ENCODE measurements around the gene CCDC148. TPM values are rescaled to one million over a fixed set of nuclear protein-coding genes. Genes with fewer than 3 reads are reported as not detected.
A peak's percentile ranks its signal among the peaks of the same experiment; 100 is the strongest.
"Not testable (repeated sequence)": the region's sequence is repeated elsewhere in the genome, so short reads cannot be mapped to it uniquely, and the experiment has no call there.

CCDC148 gene
- total RNA-seq, 1 experiment from 2014 or later: 0.49 TPM

DNA sequence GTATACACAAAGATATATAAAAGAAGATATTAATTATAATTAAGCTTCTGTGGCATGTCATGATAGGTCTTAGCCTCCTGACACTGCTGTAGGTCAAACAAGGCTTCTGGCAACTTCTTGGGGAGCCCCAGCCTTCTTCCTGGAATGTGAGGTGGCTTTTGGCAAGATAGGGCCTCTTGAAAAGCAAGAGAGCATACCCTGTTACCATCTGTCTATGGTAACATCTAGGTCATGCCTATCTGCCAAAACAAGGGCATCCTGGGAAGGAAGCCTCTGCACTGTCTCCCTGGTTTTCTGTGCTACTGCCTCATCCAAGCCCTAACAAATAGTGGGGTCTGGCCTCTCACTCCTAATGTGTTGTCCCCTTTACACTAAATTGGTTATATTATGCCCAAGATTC is 70.9 kb downstream of the CCDC148 start:
- no peaks in the 10 kb centered on the region for H3K9me3 ChIP-seq (replicated peaks)
- H3K36me3 ChIP-seq: no peaks in the 10 kb centered on the region
- DNase-seq: no peak
- H3K4me1 ChIP-seq: no peaks in the 10 kb centered on the region
- H3K4me3 ChIP-seq: no peak overlapping the region
- no peak overlapping the region for H3K27ac ChIP-seq
- H3K27me3 ChIP-seq: no peaks in the 10 kb centered on the region

DNA sequence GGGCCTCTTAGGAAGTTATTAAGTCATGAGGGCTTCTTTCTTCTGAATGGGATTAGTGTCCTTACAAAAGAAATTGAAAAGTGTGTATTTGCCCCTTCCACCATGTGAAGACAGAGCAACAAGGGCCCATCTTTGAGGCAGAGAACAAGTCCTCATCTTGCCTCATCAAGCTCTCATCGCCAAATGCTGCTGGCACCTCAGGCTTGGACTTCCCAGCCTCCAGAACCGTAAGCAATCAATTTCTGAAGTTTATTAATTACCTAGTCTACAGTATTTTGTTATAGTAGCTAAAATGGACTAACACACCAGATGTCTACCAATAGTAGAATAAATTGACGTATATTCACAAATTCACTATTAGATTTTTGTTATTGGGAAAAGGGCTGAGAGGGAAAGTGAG is 74.6 kb downstream of the CCDC148 start:
- Histone ChIP-seq H3K27ac (no peak overlapping the region), H3K4me3 (no peak overlapping the region), H3K36me3 (no peaks in the 10 kb centered on the region), H3K9me3 (replicated peaks) (no peaks in the 10 kb centered on the region), H3K4me1 (no peaks in the 10 kb centered on the region), H3K27me3 (no peaks in the 10 kb centered on the region)
- no peak for DNase-seq

DNA sequence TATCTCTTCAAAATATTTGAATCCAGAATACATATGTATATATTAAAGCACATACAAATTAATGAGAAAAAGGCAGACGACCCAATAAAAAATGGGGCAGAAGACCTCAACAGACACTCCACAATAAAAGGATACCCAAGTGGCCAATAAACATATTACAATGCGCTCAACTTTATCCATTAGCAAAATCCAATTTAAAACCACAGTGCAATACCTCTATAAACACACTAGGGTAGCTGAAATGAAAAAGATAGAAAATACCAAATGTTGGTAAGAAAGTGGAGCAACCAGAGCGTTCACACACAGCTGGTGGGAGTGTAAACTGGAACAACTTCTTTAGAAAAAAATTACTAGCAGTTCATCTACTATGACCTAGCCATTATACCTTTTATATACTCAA is 75.3 kb downstream of the CCDC148 start:
- no peaks in the 10 kb centered on the region for H3K9me3 ChIP-seq (replicated peaks)
- H3K27me3 ChIP-seq: no peaks in the 10 kb centered on the region
- no peak for DNase-seq
- no peak overlapping the region for H3K4me3 ChIP-seq
- H3K4me1 ChIP-seq: no peaks in the 10 kb centered on the region
- no peak overlapping the region for H3K27ac ChIP-seq
- H3K36me3 ChIP-seq: no peaks in the 10 kb centered on the region

GRCh38 chr2:158380746-158381145 is 75.8 kb downstream of the CCDC148 start:
- no peak for DNase-seq
- H3K27ac ChIP-seq: no peak overlapping the region
- H3K27me3 ChIP-seq: no peaks in the 10 kb centered on the region
- no peaks in the 10 kb centered on the region for H3K36me3 ChIP-seq
- H3K4me1 ChIP-seq: no peaks in the 10 kb centered on the region
- no peak overlapping the region for H3K4me3 ChIP-seq
- H3K9me3 ChIP-seq (replicated peaks): no peaks in the 10 kb centered on the region

GRCh38 chr2:158378926-158379325 is 77.6 kb downstream of the CCDC148 start:
- Histone ChIP-seq H3K4me1 (no peaks in the 10 kb centered on the region), H3K9me3 (replicated peaks) (no peaks in the 10 kb centered on the region), H3K4me3 (no peak overlapping the region), H3K27ac (no peak overlapping the region), H3K27me3 (no peaks in the 10 kb centered on the region), H3K36me3 (no peaks in the 10 kb centered on the region)
- no peak for DNase-seq

- Histone ChIP-seq H3K27ac (no peak overlapping the region), H3K9me3 (replicated peaks) (no peaks in the 10 kb centered on the region), H3K27me3 (no peaks in the 10 kb centered on the region), H3K36me3 (no peaks in the 10 kb centered on the region), H3K4me1 (no peaks in the 10 kb centered on the region), H3K4me3 (no peak overlapping the region)
- no peak for DNase-seq
Observed at GRCh38 chr2:158366342-158366741, 90.2 kb downstream of the CCDC148 start.

DNA sequence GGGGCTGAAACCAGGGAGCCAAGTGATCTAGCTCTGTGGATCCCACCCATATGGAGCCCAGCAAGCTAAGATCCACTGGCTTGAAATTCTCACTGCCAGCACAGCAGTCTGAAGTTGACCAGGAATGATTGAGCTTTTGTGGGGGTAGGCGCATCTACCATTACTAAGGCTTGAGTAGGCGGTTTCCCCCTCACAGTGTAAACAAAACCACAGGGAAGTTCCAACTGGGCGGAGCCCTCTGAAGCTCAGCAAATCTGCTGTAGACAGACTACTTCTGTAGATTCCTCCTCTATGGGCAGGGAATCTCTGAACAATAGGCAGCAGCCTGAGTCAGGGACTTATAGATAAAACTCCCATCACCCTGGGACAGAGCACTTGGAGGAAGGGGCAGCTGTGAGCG is 96.7 kb downstream of the CCDC148 start:
- DNase-seq: no peak
- H3K36me3 ChIP-seq: no peaks in the 10 kb centered on the region
- H3K9me3 ChIP-seq (replicated peaks): no peaks in the 10 kb centered on the region
- H3K27me3 ChIP-seq: no peaks in the 10 kb centered on the region
- H3K4me3 ChIP-seq: no peak overlapping the region
- no peak overlapping the region for H3K27ac ChIP-seq
- H3K4me1 ChIP-seq: no peaks in the 10 kb centered on the region

GRCh38 chr2:158357699-158358098 is 98.9 kb downstream of the CCDC148 start:
- no peaks in the 10 kb centered on the region for H3K9me3 ChIP-seq (replicated peaks)

DNA sequence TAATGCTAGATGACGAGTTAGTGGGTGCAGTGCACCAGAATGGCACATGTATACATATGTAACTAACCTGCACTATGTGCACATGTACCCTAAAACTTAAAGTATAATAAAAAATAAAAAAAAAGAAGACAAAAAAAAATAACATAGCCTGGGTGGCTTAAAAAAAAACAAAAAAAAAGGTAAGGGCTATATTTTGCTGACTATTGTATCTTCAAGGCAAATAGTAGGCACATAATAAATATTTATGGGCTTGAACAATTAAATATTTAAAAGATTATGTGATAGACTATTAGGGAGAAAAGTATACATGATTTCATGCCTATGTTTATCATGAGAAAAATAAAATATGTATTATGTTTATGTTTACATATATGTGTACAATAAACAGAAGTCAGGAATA is 99.4 kb downstream of the CCDC148 start:
- Histone ChIP-seq H3K27me3 (no peaks in the 10 kb centered on the region), H3K27ac (no peak overlapping the region), H3K4me3 (no peak overlapping the region), H3K36me3 (no peaks in the 10 kb centered on the region), H3K9me3 (replicated peaks) (no peaks in the 10 kb centered on the region), H3K4me1 (no peaks in the 10 kb centered on the region)
- DNase-seq: no peak

More at GRCh38 chr2:158357699-158358098, 98.9 kb downstream of the CCDC148 start:
- no peak overlapping the region for H3K4me3 ChIP-seq
- H3K27me3 ChIP-seq: no peaks in the 10 kb centered on the region
- DNase-seq: no peak
- no peak overlapping the region for H3K27ac ChIP-seq
- H3K4me1 ChIP-seq: no peaks in the 10 kb centered on the region
- no peaks in the 10 kb centered on the region for H3K36me3 ChIP-seq

GRCh38 chr2:158351466-158351816 is 105.1 kb downstream of the CCDC148 start:
- H3K36me3 ChIP-seq; H3K27ac ChIP-seq; H3K27me3 ChIP-seq; DNase-seq; H3K4me1 ChIP-seq; H3K4me3 ChIP-seq; H3K9me3 ChIP-seq (replicated peaks): not testable (repeated sequence)

GRCh38 chr2:158350751-158351465 is 105.6 kb downstream of the CCDC148 start:
- H3K9me3 ChIP-seq (replicated peaks); H3K4me3 ChIP-seq; DNase-seq; H3K36me3 ChIP-seq; H3K4me1 ChIP-seq; H3K27me3 ChIP-seq; H3K27ac ChIP-seq: not testable (repeated sequence)

DNA sequence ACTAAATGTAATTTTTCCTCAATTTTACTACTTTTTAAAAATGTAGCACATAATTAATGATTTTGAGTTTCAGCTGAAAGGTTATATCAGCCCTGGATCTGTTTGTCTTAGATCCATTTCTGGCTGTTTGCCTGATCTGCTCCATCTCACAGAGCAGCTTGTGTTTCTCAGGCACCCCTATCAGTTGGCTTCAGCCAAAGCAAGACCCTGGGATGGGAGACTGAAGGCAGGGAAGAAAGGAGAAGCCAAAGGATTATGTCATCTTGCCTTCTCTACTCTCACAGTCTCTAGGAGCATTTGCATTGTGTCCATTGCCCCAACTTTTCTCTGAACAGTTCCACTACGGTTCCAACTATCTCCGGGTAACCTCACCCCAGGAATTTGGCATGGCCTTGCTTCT is 110.5 kb downstream of the CCDC148 start:
- no peaks in the 10 kb centered on the region for H3K9me3 ChIP-seq (replicated peaks)
- H3K4me3 ChIP-seq: no peak overlapping the region
- no peak overlapping the region for H3K27ac ChIP-seq
- no peaks in the 10 kb centered on the region for H3K4me1 ChIP-seq
- H3K27me3 ChIP-seq: no peaks in the 10 kb centered on the region
- DNase-seq: no peak
- no peaks in the 10 kb centered on the region for H3K36me3 ChIP-seq

GRCh38 chr2:158339513-158339912 is 117.0 kb downstream of the CCDC148 start:
- Histone ChIP-seq H3K4me1 (no peaks in the 10 kb centered on the region), H3K9me3 (replicated peaks) (no peaks in the 10 kb centered on the region; the same call in 1 of the 2 replicates), H3K36me3 (no peaks in the 10 kb centered on the region), H3K4me3 (no peak overlapping the region), H3K27me3 (no peaks in the 10 kb centered on the region), H3K27ac (no peak overlapping the region)
- peak in 1 of 2 experiments; percentile 34 for DNase-seq

DNA sequence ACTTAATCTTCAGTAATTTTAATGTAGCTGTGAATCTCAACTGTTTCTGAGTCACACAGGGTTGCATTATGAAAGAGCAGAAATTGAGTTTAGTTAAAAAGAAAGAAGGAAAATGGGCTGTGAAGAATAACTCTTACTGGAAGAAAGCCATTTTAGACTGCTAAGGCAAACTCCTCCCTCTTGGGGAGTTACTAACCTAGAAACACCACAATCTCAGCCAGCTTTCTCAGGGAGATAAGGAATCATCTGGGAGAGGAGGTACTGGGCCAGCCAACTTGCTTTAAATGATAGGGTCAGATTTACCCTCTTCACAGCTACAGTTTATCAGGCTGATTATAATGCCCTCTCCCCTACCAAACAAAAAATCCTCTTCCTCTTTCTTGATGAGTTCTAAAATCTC is 119.5 kb downstream of the CCDC148 start:
- DNase-seq: no peak
- H3K4me3 ChIP-seq: no peak overlapping the region
- H3K4me1 ChIP-seq: no peaks in the 10 kb centered on the region
- no peaks in the 10 kb centered on the region for H3K27me3 ChIP-seq
- no peaks in the 10 kb centered on the region for H3K36me3 ChIP-seq
- no peaks in the 10 kb centered on the region; the same call in 1 of the 2 replicates for H3K9me3 ChIP-seq (replicated peaks)
- H3K27ac ChIP-seq: no peak overlapping the region

DNA sequence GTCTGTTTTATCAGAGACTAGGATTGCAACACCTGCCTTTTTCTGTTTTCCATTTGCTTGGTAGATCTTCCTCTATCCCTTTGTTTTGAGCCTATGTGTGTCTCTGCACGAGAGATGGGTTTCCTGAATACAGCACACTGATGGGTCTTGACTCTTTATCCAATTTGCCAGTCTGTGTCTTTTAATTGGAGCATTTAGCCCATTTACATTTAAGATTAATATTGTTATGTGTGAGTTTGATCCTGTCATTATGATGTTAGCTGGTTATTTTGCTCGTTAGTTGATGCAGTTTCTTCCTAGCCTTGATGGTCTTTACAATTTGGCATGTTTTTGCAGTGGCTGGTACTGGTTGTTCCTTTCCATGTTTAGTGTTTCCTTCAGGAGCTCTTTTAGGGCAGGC is 124.8 kb downstream of the CCDC148 start:
- not testable (repeated sequence) for H3K4me1 ChIP-seq; H3K9me3 ChIP-seq (replicated peaks); DNase-seq; H3K4me3 ChIP-seq; H3K27me3 ChIP-seq; H3K27ac ChIP-seq; H3K36me3 ChIP-seq

- no peak overlapping the region for H3K4me3 ChIP-seq
- peak overlapping the region; percentile 48 for H3K27ac ChIP-seq
- no peak for DNase-seq
- H3K9me3 ChIP-seq (replicated peaks): no peaks in the 10 kb centered on the region; the same call in 1 of the 2 replicates
- no peaks in the 10 kb centered on the region for H3K36me3 ChIP-seq
- H3K27me3 ChIP-seq: no peaks in the 10 kb centered on the region
- H3K4me1 ChIP-seq: peaks cover 13% of the 10 kb centered on the region
Observed at GRCh38 chr2:158325782-158326340, 130.7 kb downstream of the CCDC148 start.

Measured in SJCRH30 (cell line).